Cerebellar nuclear complex (tissue), 1 donor: ENCODE results near the gene MAN1A1.
"Not testable (repeated sequence)": the region's sequence is repeated elsewhere in the genome, so short reads cannot be mapped to it uniquely, and the experiment has no call there.

ENCODE experiments used
- DNase-seq, 2 experiments: peaks; one replicate each; lab custom pipeline; 2025; lab: John Stamatoyannopoulos, UW

Gene MAN1A1

DNA sequence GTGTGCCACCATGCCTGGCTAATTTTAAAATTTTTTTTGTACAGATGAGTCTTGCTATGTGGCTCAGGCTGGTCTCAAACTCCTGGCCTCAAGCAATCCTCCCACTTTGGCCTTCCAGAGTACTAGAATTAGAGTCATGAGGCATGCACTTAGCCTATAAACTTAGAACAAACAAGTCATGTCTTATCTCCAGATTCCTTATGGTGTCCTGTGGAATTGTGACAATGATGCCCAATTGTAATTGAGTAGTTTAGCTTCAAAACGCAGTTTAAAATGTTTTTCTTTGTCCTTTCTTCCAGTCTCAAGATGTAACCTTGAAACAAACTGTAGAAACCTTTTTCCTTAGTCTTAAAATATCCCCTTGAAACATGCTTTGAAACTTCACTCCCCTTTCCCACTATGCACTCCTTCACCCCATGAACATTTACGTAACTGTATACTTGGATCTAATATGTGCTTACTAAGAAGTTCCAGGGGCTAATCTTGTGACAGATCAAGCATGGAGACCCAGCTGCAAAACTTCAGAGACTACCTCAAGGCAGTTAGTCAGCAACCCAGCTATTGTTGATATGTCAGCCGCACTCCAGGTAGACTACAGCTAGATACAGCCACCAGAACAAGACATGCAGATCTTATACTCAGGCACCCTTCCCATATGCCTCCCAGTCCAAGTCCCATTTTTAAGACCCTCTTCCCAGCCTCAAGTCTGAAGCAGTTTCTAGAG lies 46.2 kb downstream of the MAN1A1 start:
- no peak for DNase-seq

DNA sequence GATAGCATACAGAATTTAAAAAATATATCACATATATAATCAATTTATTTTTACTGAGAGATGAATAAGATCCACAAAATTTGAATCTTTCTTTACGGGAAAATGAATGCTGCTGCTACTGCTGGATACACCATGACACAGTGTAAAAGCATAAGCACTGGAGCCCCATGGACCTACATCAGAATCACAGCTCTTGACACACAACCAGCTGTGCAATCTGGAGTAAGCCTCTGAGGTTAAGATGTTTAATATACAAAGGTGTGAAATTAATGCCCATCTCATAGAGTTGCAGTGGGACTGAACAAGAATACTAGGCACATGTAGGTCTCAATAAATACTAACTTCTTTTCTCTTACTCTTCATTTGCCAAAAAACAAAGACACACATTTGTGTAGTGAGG lies 48.1 kb downstream of the MAN1A1 start:
- DNase-seq, result no peak

DNA sequence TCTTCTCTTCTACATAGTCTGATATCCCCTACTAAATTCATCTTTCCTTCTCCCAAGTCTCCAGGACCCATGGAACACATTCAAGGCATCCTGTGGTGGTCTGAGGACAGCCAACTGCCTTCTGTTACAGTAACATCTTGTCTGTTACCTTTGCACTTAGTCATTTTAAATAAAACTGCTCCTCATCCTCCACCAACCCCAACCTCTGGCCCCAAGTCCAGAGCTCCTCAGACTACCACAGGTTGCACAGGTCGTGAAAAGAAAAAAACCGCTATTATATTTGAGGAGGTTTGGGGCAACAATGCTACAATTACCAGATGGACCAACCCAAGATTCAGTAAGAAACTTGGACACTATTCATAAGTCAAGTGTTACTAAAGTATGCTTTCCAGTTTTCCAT lies 49.9 kb downstream of the MAN1A1 start:
- no peak for DNase-seq

DNA sequence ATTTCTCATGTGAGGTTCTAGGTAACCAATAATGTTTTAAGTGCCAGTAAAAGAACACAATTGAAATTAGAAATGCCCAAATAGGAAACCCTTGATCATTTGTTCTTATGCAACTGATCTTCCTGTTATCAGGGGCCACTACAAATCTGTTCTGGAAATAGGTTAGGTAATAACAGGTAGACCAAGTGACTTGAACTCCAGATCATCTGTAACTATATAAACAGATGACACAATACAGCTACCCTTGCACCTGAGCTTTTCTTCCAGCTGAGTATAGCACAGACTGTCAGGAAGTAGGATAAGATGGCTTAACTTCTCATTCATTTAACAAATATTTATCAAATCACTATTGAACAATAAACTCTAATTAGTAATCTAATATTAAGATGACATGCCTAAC lies 52.5 kb downstream of the MAN1A1 start:
- no peak for DNase-seq

DNA sequence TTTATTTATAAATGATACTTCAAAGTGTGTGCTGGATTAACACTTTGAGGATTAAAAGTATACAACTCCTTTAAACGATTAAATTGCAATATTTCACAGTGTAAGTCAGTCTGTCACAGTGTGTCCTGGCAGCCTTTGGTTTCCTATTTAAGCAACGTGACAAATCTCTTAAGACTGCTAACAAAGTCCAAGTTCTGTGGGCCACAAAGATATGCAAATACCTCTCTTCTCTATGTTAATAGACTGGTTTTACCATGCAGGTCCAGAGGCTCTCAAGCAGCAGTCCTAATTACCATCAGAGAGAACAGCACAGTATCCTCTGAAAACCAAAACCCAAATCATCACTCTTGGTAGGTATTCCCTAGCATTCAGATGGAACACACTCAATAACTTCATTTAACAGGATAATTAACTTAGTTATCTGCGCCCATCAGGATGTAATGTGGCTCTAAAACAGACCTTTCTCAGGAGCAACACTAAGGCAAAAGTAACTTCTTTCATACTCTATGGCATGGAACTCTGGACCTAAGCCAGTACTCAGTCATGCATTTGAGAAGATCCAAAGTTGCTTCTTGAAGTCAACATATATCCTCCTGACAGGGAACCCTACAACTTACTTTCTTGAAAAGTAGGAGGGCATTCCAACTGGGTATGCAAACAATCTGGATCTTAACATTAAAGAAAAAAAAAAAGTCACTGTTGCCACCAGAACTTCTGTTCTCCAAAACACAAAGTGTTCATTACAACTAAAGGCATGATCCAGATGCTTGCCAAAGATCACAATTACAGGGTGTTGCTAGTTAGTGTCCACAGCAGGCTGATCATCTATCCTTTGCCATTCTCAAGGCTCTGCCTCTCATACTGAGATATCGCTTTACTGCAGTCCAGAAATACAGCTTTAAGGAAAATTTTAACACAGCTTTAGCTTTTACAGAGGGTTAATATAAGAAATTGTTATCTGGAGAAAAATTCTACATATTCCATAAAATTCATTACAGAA lies 53.2 kb downstream of the MAN1A1 start:
- DNase-seq, result no peak

DNA sequence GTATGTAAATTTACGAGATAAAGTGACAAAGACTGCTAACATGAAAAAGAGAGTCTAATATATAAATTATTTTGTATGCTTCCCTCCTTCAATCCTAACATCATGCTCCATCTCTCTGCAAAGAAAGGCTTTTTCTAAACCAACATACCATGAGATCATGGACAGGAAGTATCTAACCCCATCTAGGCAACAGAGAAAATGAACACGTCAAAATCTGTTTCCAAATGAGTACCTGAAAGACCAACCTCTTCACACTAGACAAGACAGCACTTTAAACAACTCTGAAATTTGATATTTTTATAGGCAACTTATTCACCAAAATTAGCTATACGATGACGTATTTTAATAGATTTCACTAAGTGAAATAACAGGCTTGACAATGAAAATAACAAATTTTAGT lies 54.6 kb downstream of the MAN1A1 start:
- no peak for DNase-seq

DNA sequence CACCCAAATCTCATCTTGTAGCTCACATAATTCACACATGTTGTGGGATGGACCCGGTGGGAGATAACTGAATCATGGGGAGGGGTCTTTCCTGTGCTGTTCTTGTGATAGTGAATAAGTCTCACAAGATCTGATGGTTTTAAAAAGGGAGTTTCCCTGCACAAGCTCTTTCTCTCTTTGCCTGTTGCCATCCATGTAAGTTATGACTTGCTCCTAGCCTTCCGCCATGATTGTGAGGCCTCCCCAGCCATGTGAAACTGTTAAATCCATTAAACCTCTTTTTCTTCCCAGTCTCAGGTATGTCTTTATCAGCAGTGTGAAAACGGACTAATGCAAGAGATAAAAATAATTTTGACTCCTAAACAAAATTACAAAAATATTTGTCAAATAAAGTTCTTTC lies 58.5 kb downstream of the MAN1A1 start:
- not testable (repeated sequence) for DNase-seq

DNA sequence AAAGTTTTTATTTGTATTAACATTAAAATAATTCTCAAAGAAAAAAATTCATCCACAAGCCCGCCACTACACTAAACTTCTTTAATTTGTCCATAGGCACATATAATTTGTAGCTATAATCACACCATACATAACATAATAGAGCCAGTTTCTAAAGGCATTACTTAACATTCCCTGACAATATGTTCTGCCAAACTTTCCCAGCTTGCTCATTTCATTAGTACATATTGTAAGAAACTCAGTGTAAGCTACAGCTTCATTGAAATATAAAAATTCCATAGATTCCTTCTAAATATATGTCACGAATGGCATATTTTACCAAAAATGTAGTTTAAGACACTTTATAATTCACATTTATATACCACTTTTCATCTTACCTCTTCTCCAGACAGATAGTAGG lies 59.3 kb downstream of the MAN1A1 start:
- no peak for DNase-seq

DNA sequence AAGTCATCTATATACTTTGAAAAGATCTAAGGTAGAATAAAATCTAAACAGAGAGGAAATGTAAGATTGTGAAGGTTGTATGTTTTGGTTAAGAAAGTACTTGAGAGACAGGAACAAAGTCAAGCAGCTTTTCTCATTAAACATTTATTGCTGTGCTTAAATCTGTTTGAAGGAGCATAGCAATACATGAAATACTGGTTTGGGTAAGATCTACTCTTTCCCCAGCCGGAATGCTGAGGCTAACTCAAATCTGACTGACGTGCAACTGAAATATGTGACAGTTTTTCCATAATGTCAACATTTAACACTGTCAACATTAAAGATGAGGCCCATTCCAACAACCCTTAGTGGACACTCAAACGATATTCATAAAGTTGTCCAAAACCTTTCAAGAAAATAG lies 59.9 kb downstream of the MAN1A1 start:
- no peak for DNase-seq

DNA sequence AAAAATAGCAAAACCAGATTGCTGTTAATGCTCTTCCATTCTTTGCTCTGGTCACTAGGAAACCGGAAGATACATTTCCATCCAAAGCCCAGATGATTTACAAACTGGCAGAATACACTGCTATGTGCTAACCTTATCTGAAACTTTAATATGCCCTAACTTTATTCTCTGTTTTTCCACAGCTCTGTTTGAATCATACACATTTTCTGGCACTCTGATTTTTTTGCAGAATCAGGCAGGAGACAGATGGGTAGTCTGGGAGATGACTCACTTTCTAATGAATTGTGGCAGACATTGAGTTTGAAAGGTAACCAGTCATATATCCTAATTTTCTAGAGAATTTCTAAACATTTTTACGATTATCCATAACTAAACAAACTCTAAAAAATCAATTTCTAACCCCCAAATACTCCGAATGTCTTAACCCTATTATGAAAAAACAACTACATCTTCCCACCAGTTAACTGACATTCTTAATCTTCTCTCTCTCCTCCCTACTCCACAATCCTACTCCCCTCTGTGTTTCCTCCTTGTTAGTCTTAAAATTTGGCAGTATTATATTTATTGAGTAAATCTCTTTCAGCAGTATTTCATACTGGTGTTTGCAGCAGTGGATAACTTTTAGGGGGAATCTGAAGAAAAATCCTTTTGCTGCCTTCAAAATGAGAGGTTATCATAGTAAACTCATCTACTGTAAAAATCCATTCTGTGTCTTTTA lies 63.5 kb downstream of the MAN1A1 start:
- no peak for DNase-seq

DNA sequence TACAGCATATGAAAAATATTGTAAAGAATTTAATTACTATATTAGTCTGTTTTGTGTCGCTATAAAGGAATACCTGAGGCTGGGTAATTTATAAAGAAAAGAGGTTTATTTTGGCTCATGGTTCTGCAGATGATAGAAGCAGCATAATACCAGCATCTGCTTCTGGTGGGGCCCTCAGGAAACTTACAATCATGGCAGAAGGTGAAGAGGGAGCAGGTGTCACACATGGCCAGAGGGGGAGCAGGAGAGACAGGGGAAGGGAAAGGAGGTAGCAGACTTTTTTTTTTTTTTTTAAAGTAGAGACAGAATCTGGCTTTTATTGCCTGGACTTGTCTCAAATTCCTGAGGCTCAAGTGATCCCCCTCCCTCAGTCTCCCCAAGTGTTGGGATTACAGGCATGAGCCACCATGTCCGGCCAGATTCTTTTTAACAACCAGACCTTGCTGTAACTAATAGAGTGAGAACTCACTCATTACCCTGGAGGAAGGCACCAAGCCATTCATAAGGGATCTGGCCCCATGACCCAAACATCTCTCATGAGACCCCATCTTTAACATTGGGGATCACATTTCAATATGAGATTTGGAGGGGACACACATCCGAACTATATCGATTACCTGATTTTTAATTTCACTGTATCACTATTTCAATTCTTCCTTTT lies 64.6 kb downstream of the MAN1A1 start:
- no peak for DNase-seq

DNA sequence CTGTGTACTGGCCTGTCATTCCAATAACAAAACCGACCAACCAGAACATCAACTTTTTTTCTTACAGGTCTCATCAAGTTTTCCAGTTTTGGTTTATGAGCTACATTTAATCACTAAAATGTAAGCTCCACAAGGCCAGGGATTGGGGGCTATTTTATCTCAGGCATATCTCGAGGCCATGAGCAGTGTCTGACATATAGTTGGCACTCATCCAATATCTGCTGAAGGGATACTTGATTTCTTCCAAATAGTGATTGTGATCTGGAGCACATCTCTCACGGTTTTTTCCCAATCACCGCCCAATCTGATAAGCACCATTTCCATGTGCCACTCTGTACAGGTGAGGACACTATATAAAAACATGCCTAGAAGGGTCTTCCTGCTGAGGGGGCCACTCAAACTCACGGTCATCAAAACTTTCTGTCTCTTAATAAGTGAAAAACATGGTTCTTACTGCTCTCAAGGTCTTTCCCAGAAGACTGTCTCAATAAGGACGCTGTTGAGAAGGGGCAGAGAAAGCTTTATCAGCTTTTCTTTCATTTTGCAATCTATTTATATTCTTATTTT lies 65.5 kb downstream of the MAN1A1 start:
- no peak for DNase-seq

DNA sequence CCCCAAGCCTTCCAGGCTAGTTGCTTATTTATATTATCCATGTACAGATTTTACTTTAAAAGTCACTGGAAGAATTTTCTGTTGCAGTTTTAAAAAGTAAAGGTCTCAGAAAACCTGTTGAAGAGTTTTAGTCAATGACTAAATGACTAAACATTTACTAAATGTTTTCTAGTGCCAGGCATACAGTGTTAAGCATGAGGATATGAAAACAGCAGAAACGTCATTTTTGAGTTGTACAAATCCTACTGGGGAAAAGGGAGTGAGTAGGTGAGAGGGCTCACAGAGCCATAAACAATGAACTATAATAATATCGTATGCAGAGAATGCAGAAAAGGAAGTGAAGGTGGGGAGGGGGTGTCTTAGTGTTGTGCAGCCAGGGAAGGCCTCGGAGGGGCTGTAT lies 66.3 kb downstream of the MAN1A1 start:
- no peak for DNase-seq

DNA sequence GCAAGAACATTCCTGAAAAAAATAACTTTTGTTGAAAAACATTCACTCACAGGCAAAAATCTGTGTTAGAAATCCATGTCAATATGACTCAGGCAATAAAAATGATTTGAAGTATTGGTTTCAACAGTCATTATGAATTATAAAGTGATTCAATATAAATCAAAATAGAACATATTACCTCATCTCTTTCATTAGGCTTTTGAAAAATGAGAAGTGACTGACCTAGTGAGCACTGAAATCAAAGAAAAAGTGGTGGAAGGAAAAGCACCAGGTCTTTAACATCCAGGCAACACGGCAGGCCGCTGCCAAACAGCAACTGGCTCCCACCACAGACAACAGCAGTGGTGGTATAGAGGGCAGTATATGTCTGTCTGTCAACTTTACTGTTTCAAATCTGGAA lies 68.9 kb downstream of the MAN1A1 start:
- DNase-seq, result no peak

DNA sequence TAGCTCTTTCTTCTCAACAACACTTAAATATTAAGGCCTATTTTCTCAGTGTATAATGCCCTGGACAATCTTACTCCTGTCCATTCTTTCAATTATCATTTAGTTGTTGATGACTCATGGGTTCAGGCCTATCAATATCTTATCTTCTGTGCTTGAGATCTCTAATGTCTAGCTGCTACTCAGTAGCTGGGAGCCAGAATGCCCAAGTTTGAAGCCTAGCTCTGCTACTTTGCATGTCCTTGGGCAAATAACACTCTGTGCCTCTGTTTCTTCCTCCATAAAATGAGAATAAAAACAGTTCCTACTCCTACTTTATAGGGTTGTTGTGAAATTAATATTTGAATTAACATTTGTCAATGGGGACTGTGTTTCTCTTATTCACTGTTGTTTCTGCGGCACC lies 69.5 kb downstream of the MAN1A1 start:
- DNase-seq, result no peak

DNA sequence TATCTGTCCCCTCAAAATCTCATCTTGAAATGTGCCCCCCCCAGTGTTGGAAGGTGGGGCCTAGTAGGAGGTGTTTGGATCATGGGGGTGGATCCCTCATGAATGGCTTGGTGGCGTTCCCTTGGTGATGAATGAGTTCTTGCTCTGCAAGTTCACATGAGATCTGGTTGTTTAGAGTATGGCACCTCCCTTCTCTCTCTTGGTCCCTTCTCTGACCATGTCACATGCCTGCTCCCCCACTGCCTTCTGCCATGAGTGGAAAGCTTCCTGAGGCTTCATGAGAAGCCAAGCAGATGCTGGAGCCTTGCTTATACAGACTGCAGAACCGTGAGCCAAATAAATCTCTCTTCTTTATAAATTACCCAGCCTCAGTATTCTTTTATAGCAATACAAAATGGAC lies 70.9 kb downstream of the MAN1A1 start:
- no peak for DNase-seq

DNA sequence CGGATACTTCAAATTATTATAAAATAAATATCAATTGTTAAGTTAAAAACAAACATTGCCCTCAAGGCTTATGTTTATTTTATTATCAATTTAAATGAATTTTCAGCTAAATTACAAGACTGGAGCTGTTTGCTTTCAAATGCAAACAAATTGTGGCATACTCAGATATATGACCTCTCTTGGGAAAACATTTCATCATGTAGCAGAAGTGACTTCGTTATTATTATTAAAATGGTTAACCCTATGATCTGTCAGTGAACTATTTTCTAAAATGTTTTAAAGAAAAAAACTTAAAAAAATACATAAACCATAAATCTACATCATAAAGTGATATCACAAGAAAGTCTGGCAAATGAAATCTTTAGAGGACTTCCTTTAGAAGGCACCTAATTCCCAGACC lies 72.5 kb downstream of the MAN1A1 start:
- no peak for DNase-seq

DNA sequence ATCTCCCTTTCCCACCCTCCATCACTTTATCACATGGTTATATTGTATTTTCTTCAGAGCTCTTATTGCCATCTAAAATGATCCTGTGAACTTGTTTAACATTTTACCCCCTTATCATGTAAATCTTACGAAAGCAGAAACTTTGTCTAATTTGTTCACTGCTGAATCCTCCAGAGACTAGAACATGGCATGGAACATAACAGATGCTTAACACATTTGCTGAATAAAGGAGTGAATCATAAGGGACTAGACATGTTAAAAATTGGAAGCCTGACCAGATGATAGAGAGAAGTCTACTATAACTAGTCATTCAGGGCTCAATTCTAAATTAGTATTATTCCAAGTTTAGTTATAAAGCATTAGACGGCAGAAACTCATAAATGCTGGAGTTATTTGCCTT lies 73.3 kb downstream of the MAN1A1 start:
- DNase-seq, result no peak

DNA sequence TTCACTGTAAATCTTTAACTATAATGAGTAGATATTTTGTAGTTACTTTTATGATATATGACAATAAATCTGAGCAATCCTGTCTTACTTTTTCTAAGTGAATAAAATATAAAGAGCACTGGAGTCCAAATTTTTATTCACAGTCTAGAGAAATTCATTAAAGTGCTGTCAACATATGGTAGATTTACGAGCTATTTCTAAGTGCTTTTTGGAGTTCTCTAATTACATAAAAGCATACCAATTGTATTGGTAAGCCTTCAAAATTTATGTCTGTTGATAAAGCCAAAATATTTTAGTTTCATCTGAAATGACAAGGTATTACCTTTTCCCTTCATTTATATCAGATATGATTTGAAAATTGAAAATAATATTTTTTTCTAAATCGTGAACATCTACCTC lies 75.4 kb downstream of the MAN1A1 start:
- no peak for DNase-seq

DNA sequence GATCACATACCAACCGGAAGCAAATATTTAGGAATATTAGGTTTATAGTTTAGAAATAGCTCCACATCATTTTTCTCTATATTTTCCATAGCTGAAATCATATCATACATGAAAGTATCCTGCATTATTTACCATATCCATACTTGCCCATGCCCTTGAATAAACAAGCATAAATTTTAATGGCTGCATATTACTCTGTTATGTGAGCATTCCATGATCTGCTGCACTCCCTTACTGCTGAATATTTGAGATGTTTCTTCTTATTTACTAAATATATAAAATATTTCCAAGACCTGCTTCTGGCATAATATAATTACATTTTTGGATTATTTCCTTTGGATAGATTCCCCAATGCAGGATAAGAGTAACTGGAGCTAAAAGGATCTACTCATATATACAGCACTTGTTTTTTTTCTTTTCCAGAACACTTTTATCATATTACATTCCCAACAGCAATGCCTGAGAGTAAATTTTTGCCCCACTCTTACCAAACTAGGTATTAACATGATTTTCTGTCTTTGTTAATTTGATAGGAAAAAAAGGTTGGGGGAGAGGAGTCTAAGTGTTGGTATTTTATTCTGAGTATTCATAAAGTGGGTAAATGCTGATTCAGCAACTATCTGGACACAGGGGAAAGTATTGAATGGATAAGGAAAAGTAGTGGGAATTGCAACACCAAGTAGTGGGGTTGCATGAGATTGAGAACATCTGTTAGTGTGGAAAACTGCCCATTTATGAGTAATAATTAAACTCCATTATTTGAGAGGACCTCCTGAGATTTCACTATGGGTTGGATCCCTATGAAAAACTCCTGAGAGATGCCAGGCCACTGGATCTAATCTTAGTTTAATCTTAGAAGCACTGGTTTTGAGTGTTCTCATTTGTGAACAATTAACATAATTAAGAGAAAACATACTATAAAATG lies 76.0 kb downstream of the MAN1A1 start:
- no peak for DNase-seq

DNA sequence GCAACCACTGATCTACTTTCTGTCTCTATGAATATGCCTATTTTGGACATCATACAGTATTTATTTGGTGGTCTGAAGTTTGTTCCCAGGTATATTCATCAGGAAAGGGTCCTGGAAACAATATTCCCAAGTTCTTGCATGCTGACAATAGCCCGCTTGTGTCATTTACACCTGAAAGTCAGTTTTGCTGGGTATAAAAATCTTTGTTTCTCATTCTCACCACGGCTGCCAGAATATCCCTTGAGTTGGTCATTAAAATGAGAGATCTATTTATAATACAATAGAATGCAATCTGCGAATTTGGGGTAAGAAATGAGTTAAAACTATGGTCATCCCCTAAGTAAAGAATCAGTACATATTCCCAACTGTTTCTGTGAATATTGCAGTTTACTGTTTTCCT lies 79.0 kb downstream of the MAN1A1 start:
- no peak for DNase-seq
